Measurements from ENCODE around the gene GINS2.

GINS2 gene

DNA sequence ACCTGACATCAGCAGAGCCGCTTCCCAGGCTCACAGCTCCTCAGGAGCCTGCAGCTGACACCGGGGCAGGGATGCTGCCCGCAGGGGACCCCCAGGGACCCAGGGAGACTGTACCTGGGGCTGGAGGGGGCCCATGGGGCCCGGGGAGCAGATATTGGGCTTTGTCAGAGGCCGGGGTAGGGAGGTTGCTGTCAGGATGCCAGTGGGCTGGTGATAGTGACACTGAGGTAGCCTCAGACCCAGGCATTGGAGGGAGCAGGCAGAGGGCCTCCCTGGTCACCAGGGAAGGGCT is 60.5 kb downstream of the GINS2 start:
- DNase-seq (ENCODE audit: low spot score) (no peak), FAIRE-seq (no peak)

DNA sequence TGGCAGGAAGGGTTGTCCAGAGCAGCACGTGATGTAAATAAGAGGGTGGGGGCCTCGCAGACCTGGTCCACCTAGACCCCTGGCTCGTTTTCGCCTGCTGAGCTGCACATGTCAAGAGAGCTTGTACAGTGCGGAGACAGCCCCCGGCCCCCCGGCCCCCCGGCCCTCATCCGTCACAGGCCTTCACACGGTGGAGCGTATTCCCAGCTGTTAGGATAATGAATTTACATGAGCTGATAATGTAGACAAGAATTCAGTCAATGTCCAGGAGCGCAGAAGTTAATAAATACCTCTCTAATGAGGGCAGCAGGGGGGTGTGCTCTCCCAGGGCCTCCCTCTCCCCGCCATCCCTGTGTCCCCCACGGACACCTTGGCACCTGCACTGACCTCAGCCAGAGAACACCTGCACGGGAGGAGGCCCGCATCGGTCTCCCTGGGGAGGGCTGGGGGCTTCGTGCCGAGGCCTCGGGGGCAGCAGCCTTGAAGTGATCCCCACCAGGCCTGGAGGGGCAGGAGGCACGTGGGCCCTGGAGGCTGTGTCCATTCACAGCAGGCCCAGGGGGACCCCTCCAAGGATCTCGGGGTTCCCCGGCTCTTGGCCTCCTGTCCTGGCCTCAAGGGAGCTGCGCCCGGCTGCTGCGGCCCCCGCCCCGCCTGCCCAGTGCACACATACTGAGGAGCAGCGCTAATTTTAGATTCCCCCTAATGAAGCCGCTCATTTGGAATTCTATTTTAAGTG is 61.1 kb downstream of the GINS2 start:
- DNase-seq (ENCODE audit: low spot score) (no peak), FAIRE-seq (no peak)

DNA sequence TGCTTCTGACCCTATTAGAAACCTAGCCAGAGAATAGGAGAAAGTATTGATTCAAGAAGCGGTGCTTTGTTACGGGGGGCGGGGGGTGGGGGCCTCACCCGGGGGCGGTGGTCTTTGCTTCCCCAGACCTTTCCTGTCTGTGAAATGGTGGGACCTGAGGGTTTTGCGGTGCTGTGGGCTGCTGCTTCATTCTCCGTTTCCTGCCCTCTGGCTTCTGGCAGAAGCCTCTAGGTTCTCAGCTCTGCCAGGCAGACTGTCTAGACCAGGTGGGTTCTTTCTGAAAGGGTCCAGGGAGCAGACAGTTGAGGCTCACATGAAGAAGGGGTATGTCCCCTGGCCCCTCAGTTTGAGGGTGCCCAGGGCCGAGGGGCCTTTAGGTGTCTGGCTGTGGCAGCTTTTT is 61.7 kb downstream of the GINS2 start:
- DNase-seq (ENCODE audit: low spot score) = no peak

More for the DNA sequence above, 61.7 kb downstream of the GINS2 start:
- no peak for FAIRE-seq
